ENCODE data around the gene DPYD.

The DPYD gene

GRCh38 chr1:97551113-97551512 is 369.7 kb downstream of the DPYD start:
- DNase-seq, result no peak
- peaks cover 4% of the 10 kb centered on the region for H3K36me3 ChIP-seq (ENCODE audit: control insufficient read depth, insufficient read depth, low read length)
- no peaks in the 10 kb centered on the region for H3K27me3 ChIP-seq (replicated peaks; ENCODE audit: control insufficient read depth, insufficient read depth, low read length, poor library complexity, severe bottlenecking)
- no peak overlapping the region for H3K4me3 ChIP-seq (ENCODE audit: insufficient read depth, low read depth, low read length, poor library complexity, severe bottlenecking)
- H3K4me1 ChIP-seq (ENCODE audit: control insufficient read depth, insufficient read depth, low read length, poor library complexity, severe bottlenecking), result no peaks in the 10 kb centered on the region
- no peak overlapping the region for H3K27ac ChIP-seq (ENCODE audit: insufficient read depth, low read length, poor library complexity, severe bottlenecking)
- H3K9me3 ChIP-seq (ENCODE audit: control insufficient read depth, low read length), result no peaks in the 10 kb centered on the region

DNA sequence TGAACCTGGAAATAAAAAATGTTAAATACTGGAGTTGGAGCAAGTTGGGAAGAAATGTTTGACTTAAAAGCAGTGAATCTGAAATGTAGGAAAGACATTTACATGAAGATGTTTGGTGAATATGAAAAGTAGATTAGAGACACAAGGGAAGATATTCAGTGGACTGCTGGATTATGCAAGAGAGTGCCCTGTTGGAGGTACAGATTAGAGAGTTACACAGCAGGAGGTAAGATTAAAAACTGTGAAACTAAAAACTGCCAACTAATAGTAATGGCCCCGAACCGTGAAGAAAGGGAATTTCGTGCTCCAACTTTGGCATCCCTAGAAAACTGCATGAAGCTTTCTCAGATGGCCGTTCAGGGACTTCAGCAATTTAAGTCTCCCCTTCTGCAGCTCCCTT is 375.4 kb downstream of the DPYD start:
- peaks cover 4% of the 10 kb centered on the region for H3K36me3 ChIP-seq (ENCODE audit: control insufficient read depth, insufficient read depth, low read length)
- no peaks in the 10 kb centered on the region for H3K27me3 ChIP-seq (replicated peaks; ENCODE audit: control insufficient read depth, insufficient read depth, low read length, poor library complexity, severe bottlenecking)
- no peaks in the 10 kb centered on the region for H3K4me1 ChIP-seq (ENCODE audit: control insufficient read depth, insufficient read depth, low read length, poor library complexity, severe bottlenecking)
- DNase-seq, result no peak
- no peak overlapping the region for H3K4me3 ChIP-seq (ENCODE audit: insufficient read depth, low read depth, low read length, poor library complexity, severe bottlenecking)
- no peak overlapping the region for H3K27ac ChIP-seq (ENCODE audit: insufficient read depth, low read length, poor library complexity, severe bottlenecking)
- no peaks in the 10 kb centered on the region for H3K9me3 ChIP-seq (ENCODE audit: control insufficient read depth, low read length)

GRCh38 chr1:97540346-97540888 is 380.4 kb downstream of the DPYD start:
- no peaks in the 10 kb centered on the region for H3K9me3 ChIP-seq (ENCODE audit: control insufficient read depth, low read length)
- no peak for DNase-seq
- H3K36me3 ChIP-seq (ENCODE audit: control insufficient read depth, insufficient read depth, low read length), result no peaks in the 10 kb centered on the region
- no peak overlapping the region for H3K27ac ChIP-seq (ENCODE audit: insufficient read depth, low read length, poor library complexity, severe bottlenecking)
- H3K27me3 ChIP-seq (replicated peaks; ENCODE audit: control insufficient read depth, insufficient read depth, low read length, poor library complexity, severe bottlenecking), result no peaks in the 10 kb centered on the region
- no peak overlapping the region for H3K4me3 ChIP-seq (ENCODE audit: insufficient read depth, low read depth, low read length, poor library complexity, severe bottlenecking)
- no peaks in the 10 kb centered on the region for H3K4me1 ChIP-seq (ENCODE audit: control insufficient read depth, insufficient read depth, low read length, poor library complexity, severe bottlenecking)

DNA sequence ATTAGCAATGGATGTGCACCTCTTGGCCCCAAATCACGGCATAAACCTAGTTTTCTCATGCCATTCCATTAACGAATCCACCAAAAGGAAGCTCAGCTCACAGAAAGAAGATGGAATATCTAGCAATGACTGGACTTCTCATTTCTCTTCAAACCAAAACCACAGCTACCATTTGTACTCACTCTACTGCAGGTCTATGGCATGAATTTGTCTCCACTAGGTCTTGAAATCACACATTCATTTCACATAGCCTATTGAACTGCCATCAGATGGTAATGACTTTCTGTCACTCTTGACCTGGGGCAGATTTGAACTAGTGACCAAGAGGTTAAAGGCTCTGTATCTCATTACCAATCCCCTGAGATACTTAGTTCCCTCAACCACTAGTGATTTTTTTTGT is 382.7 kb downstream of the DPYD start:
- Histone ChIP-seq H3K27me3 (replicated peaks; ENCODE audit: control insufficient read depth, insufficient read depth, low read length, poor library complexity, severe bottlenecking) (no peaks in the 10 kb centered on the region), H3K9me3 (ENCODE audit: control insufficient read depth, low read length) (no peaks in the 10 kb centered on the region), H3K4me1 (ENCODE audit: control insufficient read depth, insufficient read depth, low read length, poor library complexity, severe bottlenecking) (no peaks in the 10 kb centered on the region), H3K4me3 (ENCODE audit: insufficient read depth, low read depth, low read length, poor library complexity, severe bottlenecking) (no peak overlapping the region), H3K36me3 (ENCODE audit: control insufficient read depth, insufficient read depth, low read length) (no peaks in the 10 kb centered on the region), H3K27ac (ENCODE audit: insufficient read depth, low read length, poor library complexity, severe bottlenecking) (no peak overlapping the region)
- no peak for DNase-seq

DNA sequence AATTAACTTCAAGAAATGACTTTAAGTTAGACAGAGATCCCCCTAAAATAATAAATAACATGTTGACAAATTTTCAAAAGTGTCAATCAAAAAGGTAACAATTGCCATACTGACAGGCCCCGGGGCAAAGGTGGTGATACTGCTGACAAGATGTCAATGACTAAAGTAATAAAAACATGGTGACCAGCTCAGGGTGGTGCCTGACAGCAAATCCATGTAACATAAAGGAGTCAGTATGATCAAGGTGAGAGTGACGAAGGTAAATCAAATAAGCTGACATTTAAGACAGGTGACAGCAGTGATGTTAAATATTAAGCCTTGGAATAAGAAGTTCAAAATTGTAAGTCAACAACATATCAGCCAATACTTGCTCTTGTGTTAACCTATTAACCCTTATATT is 387.5 kb downstream of the DPYD start:
- no peak overlapping the region for H3K4me3 ChIP-seq (ENCODE audit: insufficient read depth, low read depth, low read length, poor library complexity, severe bottlenecking)
- no peaks in the 10 kb centered on the region for H3K36me3 ChIP-seq (ENCODE audit: control insufficient read depth, insufficient read depth, low read length)
- DNase-seq, result no peak
- no peaks in the 10 kb centered on the region for H3K9me3 ChIP-seq (ENCODE audit: control insufficient read depth, low read length)
- H3K27ac ChIP-seq (ENCODE audit: insufficient read depth, low read length, poor library complexity, severe bottlenecking), result no peak overlapping the region
- H3K27me3 ChIP-seq (replicated peaks; ENCODE audit: control insufficient read depth, insufficient read depth, low read length, poor library complexity, severe bottlenecking), result no peaks in the 10 kb centered on the region
- H3K4me1 ChIP-seq (ENCODE audit: control insufficient read depth, insufficient read depth, low read length, poor library complexity, severe bottlenecking), result no peaks in the 10 kb centered on the region

DNA sequence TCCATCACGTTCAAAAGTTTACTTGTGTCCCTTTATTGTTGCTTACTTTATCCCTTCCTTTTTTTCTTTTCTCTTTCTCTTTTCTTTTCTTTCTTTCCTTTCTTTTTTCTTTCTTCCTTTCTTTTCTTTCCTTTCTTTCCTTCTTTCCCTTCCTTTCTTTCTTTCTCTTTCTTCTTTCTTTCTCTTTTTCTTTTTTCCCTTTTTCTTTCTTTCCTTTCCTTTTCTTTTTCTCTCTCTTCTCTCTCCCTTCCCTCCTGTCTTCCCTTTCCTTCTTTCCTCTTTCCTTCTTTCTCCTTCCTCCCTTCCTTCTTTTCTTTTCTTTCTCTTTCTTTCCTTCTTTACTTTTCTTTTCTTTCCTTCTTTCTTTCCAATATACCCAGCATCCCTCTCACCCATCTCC is 391.2 kb downstream of the DPYD start:
- DNase-seq, result no peak
- Histone ChIP-seq H3K27ac (ENCODE audit: insufficient read depth, low read length, poor library complexity, severe bottlenecking) (no peak overlapping the region), H3K4me3 (ENCODE audit: insufficient read depth, low read depth, low read length, poor library complexity, severe bottlenecking) (no peak overlapping the region), H3K27me3 (replicated peaks; ENCODE audit: control insufficient read depth, insufficient read depth, low read length, poor library complexity, severe bottlenecking) (no peaks in the 10 kb centered on the region), H3K4me1 (ENCODE audit: control insufficient read depth, insufficient read depth, low read length, poor library complexity, severe bottlenecking) (no peaks in the 10 kb centered on the region), H3K9me3 (ENCODE audit: control insufficient read depth, low read length) (no peaks in the 10 kb centered on the region), H3K36me3 (ENCODE audit: control insufficient read depth, insufficient read depth, low read length) (no peaks in the 10 kb centered on the region)

- no peaks in the 10 kb centered on the region for H3K9me3 ChIP-seq (ENCODE audit: control insufficient read depth, low read length)
- H3K36me3 ChIP-seq (ENCODE audit: control insufficient read depth, insufficient read depth, low read length), result no peaks in the 10 kb centered on the region
- no peak for DNase-seq
- H3K4me1 ChIP-seq (ENCODE audit: control insufficient read depth, insufficient read depth, low read length, poor library complexity, severe bottlenecking), result no peaks in the 10 kb centered on the region
- no peaks in the 10 kb centered on the region for H3K27me3 ChIP-seq (replicated peaks; ENCODE audit: control insufficient read depth, insufficient read depth, low read length, poor library complexity, severe bottlenecking)
- H3K27ac ChIP-seq (ENCODE audit: insufficient read depth, low read length, poor library complexity, severe bottlenecking), result no peak overlapping the region
- H3K4me3 ChIP-seq (ENCODE audit: insufficient read depth, low read depth, low read length, poor library complexity, severe bottlenecking), result no peak overlapping the region
These were observed 396.6 kb downstream of the DPYD start for GRCh38 chr1:97524211-97524610.

- Histone ChIP-seq H3K4me1 (ENCODE audit: control insufficient read depth, insufficient read depth, low read length, poor library complexity, severe bottlenecking) (no peaks in the 10 kb centered on the region), H3K27me3 (replicated peaks; ENCODE audit: control insufficient read depth, insufficient read depth, low read length, poor library complexity, severe bottlenecking) (no peaks in the 10 kb centered on the region), H3K27ac (ENCODE audit: insufficient read depth, low read length, poor library complexity, severe bottlenecking) (no peak overlapping the region), H3K36me3 (ENCODE audit: control insufficient read depth, insufficient read depth, low read length) (peaks cover 5% of the 10 kb centered on the region), H3K4me3 (ENCODE audit: insufficient read depth, low read depth, low read length, poor library complexity, severe bottlenecking) (no peak overlapping the region), H3K9me3 (ENCODE audit: control insufficient read depth, low read length) (no peaks in the 10 kb centered on the region)
- DNase-seq, result no peak
These were observed 404.2 kb downstream of the DPYD start for GRCh38 chr1:97516588-97516987.

GRCh38 chr1:97508653-97509218 is 412.1 kb downstream of the DPYD start:
- no peak for DNase-seq
- H3K9me3 ChIP-seq (ENCODE audit: control insufficient read depth, low read length), result no peaks in the 10 kb centered on the region
- no peak overlapping the region for H3K27ac ChIP-seq (ENCODE audit: insufficient read depth, low read length, poor library complexity, severe bottlenecking)
- H3K4me3 ChIP-seq (ENCODE audit: insufficient read depth, low read depth, low read length, poor library complexity, severe bottlenecking), result no peak overlapping the region
- H3K4me1 ChIP-seq (ENCODE audit: control insufficient read depth, insufficient read depth, low read length, poor library complexity, severe bottlenecking), result no peaks in the 10 kb centered on the region
- H3K36me3 ChIP-seq (ENCODE audit: control insufficient read depth, insufficient read depth, low read length), result no peaks in the 10 kb centered on the region
- H3K27me3 ChIP-seq (replicated peaks; ENCODE audit: control insufficient read depth, insufficient read depth, low read length, poor library complexity, severe bottlenecking), result no peaks in the 10 kb centered on the region

DNA sequence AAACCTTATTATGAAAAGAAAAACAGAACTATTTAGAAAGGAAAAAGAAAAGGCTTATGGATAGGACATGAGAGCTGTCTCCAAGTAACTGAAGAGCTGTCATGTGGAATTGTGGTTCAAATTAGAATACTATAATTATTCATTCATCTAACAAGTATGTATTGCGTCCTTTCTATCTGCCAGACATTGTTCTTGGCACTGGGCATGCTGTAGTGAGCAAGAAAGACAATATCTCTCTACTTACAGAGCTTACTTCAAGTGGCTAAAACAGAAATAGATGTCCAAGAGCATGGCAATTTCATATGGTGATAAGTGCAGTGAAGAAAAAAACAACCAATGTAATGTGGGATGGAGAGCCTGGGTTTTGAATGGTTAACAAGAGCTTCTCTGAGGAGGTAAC is 413.0 kb downstream of the DPYD start:
- no peaks in the 10 kb centered on the region for H3K36me3 ChIP-seq (ENCODE audit: control insufficient read depth, insufficient read depth, low read length)

More for the DNA sequence above, 413.0 kb downstream of the DPYD start:
- no peak for DNase-seq
- H3K27ac ChIP-seq (ENCODE audit: insufficient read depth, low read length, poor library complexity, severe bottlenecking), result no peak overlapping the region
- no peaks in the 10 kb centered on the region for H3K4me1 ChIP-seq (ENCODE audit: control insufficient read depth, insufficient read depth, low read length, poor library complexity, severe bottlenecking)
- H3K27me3 ChIP-seq (replicated peaks; ENCODE audit: control insufficient read depth, insufficient read depth, low read length, poor library complexity, severe bottlenecking), result no peaks in the 10 kb centered on the region
- H3K9me3 ChIP-seq (ENCODE audit: control insufficient read depth, low read length), result no peaks in the 10 kb centered on the region
- no peak overlapping the region for H3K4me3 ChIP-seq (ENCODE audit: insufficient read depth, low read depth, low read length, poor library complexity, severe bottlenecking)
